Uterus (tissue), 4 donors: Measurements from ENCODE around the gene KSR2. TPM values are rescaled to one million over a fixed set of nuclear protein-coding genes. Genes with fewer than 3 reads are reported as not detected.

Experiments used
- DNase-seq, 2 donors: peaks; one replicate each; pipeline ENCODE4 v3.0.0-alpha.2; 2019 to 2020
- H3K27ac ChIP-seq, 2 donors: fragments of 200-600 bp; sonication (generic); 1 replicate in 1 of 2; 2 replicates in 1 of 2; pipeline ENCODE4 v1.5.1; 2016 to 2018
- H3K27me3 ChIP-seq, 2 donors: fragments of 200-600 bp; sonication (generic); one replicate each; pipeline ENCODE4 v1.5.1; 2018 to 2019; ENCODE audit warnings: control low read depth in 1 of 2
- H3K36me3 ChIP-seq, 2 donors: fragments of 200-600 bp; sonication (generic); one replicate each; pipeline ENCODE4 v1.5.1; 2019; ENCODE audit warnings: control low read depth in 1 of 2
- H3K4me1 ChIP-seq, 2 donors: fragments of 200-600 bp; sonication (generic); one replicate each; pipeline ENCODE4 v1.5.1; 2018 to 2019; ENCODE audit warnings: control low read depth in 1 of 2
- H3K4me3 ChIP-seq, 2 donors: fragments of 200-600 bp; sonication (generic); 1 replicate in 1 of 2; 2 replicates in 1 of 2; pipeline ENCODE4 v1.5.1; 2018 to 2019; ENCODE audit warnings: mild to moderate bottlenecking in 1 of 2
- H3K9me3 ChIP-seq, 2 donors: fragments of 200-600 bp; sonication (generic); one replicate each; pipeline ENCODE4 v1.5.1; 2019; ENCODE audit warnings: control low read depth in 1 of 2
- POLR2A ChIP-seq, 2 donors: fragments of 450-650 bp; IDR thresholded peaks; one replicate each; pipeline ENCODE4 v1.6.1; 2016; ENCODE audit warnings: antibody characterized with exemption in 2 of 2, mild to moderate bottlenecking in 1 of 2, moderate library complexity in 1 of 2
- intact Hi-C: fragments of 100-400 bp; cut with DNase I; formaldehyde crosslinking; loops from one replicate; pipeline ENCODE4 v1.15.1; 2023; ENCODE audit warnings: low total_unique reads
- total RNA-seq, 4 donors: library from RNA; depleted of rRNA in 3 of 4; stranded (reverse); fragments of >200 nt in 3 of 4; gene quantifications; one replicate each; pipeline versions ENCODE4 v1.1.0 to v1.2.4, GENCODE V29; 2014 to 2023
- TF ChIP-seq, protein P1 (sequence below), 4 experiments: fragments of 200-600 bp in 2 of 4; fragments of 450-650 bp in 2 of 4; sonication (generic) in 2 of 4; IDR thresholded peaks; one replicate each; pipeline ENCODE4 v1.5.1; 2016 to 2019; ENCODE audit warnings: antibody characterized with exemption in 4 of 4, mild to moderate bottlenecking in 2 of 4, moderate library complexity in 1 of 4
- donor health status: DM: yes; HTN: yes; CAD: no.

KSR2 gene
- total RNA-seq, 4 donors from 2014 or later, result 0.03 to 0.28 TPM; not detected in 2

DNA sequence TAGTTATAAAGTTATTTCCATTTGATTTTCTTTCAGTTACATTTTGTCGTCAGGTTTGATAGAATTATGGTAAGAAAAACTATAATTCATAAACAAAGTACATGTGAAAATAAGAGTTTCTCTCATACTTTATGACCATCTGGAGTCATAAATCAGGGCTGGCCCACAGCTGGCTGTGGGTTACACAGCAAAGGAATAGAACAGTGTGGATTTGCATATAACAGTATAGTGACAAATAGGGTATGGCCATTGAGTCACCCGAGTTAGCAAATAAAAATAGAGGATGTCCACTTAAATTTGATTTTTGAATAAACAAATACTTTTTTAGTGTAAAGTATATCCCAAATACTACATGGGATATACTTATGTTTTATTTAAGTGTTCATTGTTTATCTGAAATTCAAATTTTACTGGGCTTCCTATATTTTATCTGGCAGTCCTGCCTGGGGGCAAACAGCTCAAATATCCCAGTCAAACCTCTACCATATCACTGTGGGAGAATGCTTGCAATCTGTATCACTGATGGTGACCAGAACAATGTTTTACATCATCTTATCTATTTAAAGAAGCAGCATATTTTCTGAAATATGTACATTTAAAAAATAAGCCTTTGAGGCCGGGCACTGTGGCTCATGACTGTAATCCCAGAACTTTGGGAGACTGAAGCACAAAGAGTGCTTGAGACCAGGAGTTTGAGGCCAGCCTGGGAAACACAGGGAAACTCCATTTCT is 65.5 kb downstream of the KSR2 start:
- Histone ChIP-seq H3K27ac (no peak overlapping the region), H3K4me1 (no peaks in the 10 kb centered on the region), H3K4me3 (no peak overlapping the region), H3K9me3 (no peaks in the 10 kb centered on the region), H3K36me3 (no peaks in the 10 kb centered on the region), H3K27me3 (no peaks in the 10 kb centered on the region)
- no peak for DNase-seq
- TF ChIP-seq POLR2A (IDR thresholded peaks at IDR 0.05), result no peak
- TF ChIP-seq, protein P1, sequence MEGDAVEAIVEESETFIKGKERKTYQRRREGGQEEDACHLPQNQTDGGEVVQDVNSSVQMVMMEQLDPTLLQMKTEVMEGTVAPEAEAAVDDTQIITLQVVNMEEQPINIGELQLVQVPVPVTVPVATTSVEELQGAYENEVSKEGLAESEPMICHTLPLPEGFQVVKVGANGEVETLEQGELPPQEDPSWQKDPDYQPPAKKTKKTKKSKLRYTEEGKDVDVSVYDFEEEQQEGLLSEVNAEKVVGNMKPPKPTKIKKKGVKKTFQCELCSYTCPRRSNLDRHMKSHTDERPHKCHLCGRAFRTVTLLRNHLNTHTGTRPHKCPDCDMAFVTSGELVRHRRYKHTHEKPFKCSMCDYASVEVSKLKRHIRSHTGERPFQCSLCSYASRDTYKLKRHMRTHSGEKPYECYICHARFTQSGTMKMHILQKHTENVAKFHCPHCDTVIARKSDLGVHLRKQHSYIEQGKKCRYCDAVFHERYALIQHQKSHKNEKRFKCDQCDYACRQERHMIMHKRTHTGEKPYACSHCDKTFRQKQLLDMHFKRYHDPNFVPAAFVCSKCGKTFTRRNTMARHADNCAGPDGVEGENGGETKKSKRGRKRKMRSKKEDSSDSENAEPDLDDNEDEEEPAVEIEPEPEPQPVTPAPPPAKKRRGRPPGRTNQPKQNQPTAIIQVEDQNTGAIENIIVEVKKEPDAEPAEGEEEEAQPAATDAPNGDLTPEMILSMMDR (IDR thresholded peaks at IDR 0.05), result no peak
- intact Hi-C loops, result no loop called here

DNA sequence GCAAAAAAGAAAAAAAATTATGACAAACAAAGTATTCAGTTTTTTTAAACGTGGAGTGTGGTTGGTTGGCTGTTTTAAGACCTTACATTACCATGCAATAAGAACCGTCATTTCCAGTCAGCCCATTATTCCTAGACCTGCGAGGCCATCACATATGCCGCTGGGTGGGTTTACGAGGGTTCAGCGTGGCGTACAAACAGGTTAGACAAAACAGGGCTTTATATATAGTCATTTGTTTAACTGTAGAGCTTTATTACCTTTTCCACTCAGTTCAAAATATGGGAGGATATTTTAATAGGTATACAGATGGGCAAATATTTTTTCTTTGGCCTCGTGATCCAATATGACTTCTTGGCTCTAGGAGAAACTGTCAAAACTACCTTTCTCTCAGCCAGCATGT is 67.2 kb downstream of the KSR2 start:
- Histone ChIP-seq H3K4me3 (no peak overlapping the region), H3K36me3 (no peaks in the 10 kb centered on the region), H3K9me3 (no peaks in the 10 kb centered on the region), H3K27ac (no peak overlapping the region), H3K4me1 (no peaks in the 10 kb centered on the region), H3K27me3 (no peaks in the 10 kb centered on the region)
- TF ChIP-seq POLR2A (IDR thresholded peaks at IDR 0.05), result no peak
- TF ChIP-seq, protein P1 (IDR thresholded peaks at IDR 0.05), result no peak
- DNase-seq, result no peak
- intact Hi-C loops, result no loop called here

DNA sequence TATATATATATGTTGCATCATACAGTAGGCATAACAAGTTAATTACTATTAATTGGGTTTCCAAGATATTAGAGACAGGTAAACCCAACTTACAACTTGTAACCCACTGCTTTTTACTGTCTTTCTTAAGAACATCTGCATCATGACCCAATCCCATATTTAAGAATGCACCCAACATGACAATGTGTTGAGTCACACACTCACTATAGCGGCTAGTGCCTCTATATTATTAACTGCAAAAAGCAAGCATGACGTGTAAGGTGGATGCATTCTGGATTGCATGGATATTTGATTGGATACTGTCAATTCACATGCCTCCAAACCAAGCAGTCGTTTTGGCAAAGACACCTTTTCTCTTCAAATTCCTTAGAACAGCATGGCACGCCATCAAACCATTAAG is 68.2 kb downstream of the KSR2 start:
- intact Hi-C loops, result no loop called here
- H3K9me3 ChIP-seq, result no peaks in the 10 kb centered on the region
- no peaks in the 10 kb centered on the region for H3K36me3 ChIP-seq
- no peaks in the 10 kb centered on the region for H3K27me3 ChIP-seq
- no peak overlapping the region for H3K4me3 ChIP-seq
- H3K4me1 ChIP-seq, result no peaks in the 10 kb centered on the region
- TF ChIP-seq POLR2A (IDR thresholded peaks at IDR 0.05), result no peak
- TF ChIP-seq, protein P1 (IDR thresholded peaks at IDR 0.05), result no peak
- DNase-seq, result no peak
- no peak overlapping the region for H3K27ac ChIP-seq

DNA sequence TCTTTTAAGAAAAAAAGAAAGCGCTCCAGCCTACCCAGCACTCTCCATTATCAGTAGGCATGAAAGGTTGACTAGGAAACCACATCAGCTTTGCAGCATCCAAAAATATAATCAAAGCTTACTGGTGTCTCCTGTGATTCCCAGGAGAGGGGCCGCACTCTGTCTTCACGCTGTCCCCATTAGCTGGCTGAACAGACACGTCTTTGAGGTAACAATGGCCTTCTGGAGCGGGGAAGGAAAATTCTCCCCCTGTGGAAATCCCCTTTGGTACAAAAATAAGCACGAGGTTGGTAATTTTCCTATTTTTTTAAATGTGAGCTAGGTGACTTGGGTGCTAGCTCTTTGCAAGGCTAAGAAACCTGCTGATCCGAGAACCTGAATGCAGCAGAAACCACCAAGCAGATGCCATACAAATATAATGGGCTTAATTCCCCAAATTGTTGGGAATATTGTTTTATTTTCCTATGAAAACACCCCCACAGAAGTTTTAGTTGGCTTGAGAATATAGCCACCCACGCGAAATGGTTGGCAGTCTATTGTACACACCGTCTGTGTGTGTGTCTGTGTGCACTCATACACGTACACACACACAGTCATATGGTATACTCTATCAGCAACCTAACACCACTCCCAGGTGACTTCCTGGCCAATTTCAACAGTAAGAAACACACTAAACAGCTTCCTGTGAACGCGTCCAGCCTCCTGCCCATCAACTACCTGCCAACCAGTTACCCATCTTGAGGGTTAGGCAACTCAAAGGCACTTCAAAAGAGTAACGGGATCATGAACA is 71.2 kb downstream of the KSR2 start:
- intact Hi-C loops, result no loop called here
- H3K36me3 ChIP-seq, result no peaks in the 10 kb centered on the region
- no peaks in the 10 kb centered on the region for H3K27me3 ChIP-seq
- no peak overlapping the region for H3K4me3 ChIP-seq
- no peaks in the 10 kb centered on the region for H3K4me1 ChIP-seq
- no peak overlapping the region for H3K27ac ChIP-seq
- TF ChIP-seq, protein P1 (IDR thresholded peaks at IDR 0.05), result no peak
- TF ChIP-seq POLR2A (IDR thresholded peaks at IDR 0.05), result no peak
- DNase-seq, result no peak
- no peaks in the 10 kb centered on the region for H3K9me3 ChIP-seq

DNA sequence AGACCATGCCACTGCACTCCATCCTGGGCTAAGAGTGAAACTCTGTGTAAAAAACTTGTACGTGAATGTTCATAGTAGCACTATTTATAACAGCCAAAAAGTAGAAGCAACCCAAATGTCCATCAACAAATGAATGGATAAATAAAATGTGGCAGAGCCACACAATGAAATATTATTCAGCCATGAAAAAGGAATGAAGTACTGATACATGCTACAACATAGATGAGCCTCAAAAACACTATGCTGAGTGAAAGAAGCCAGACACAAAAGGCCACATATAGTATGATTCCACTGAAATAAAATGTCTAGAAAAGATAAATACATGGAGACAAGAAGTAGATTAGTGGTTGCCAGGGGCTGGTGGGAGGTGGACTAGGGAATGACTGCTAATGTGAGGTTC is 72.8 kb downstream of the KSR2 start:
- TF ChIP-seq POLR2A (IDR thresholded peaks at IDR 0.05), result no peak
- TF ChIP-seq, protein P1 (IDR thresholded peaks at IDR 0.05), result no peak
- Histone ChIP-seq H3K27ac (no peak overlapping the region), H3K4me1 (no peaks in the 10 kb centered on the region), H3K36me3 (no peaks in the 10 kb centered on the region), H3K27me3 (no peaks in the 10 kb centered on the region), H3K9me3 (no peaks in the 10 kb centered on the region), H3K4me3 (no peak overlapping the region)
- intact Hi-C loops, result no loop called here
- DNase-seq, result no peak
